ENCODE data around the gene LZTS3.

- no peak for TF ChIP-seq REST (IDR thresholded peaks at IDR 0.05; ENCODE audit: insufficient read depth in 1 of 2, low read depth in 2 of 2, low read length in 2 of 2)
- no peak for TF ChIP-seq POLR2AphosphoS5 (IDR thresholded peaks at IDR 0.05; ENCODE audit: low read depth, low read length)
- no peak for TF ChIP-seq SIN3A (IDR thresholded peaks at IDR 0.05; ENCODE audit: borderline replicate concordance, insufficient read depth, low read length)
- TF ChIP-seq TAF1 (IDR thresholded peaks at IDR 0.05; ENCODE audit: borderline replicate concordance, insufficient read depth, low read length): no peak
Measured at GRCh38 chr20:3202965-3203314, 29.6 kb upstream of the LZTS3 start.
